ENCODE measurements around the gene TESMIN. TPM values are rescaled to one million over a fixed set of nuclear protein-coding genes. Genes with fewer than 3 reads are reported as not detected.

The TESMIN gene
- total and polyA plus RNA-seq, 2 of the 4 experiments (the other 2 are of a cell fraction): 0.90 to 2.2 TPM

DNA sequence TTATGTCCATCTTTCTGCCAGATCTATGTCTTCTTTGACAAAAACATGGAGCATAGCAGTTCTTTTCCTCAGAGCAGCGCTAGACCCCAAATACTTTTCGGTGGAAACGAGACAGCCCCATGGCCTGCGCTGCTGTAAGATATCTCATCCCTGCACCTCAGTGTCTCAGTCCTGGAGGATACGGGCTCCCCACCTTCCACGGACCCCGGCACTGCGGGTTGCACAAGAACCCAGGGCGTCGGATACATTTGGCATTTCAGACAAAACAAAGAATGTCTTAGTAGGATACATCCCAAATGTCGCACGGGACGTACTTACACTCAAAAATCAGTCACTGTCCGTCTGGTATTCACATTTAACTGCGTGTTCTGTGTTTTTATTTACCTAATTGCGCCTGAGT is 76.9 kb downstream of the TESMIN start:
- H2BK5ac ChIP-seq (ENCODE audit: low read depth, low read length, poor library complexity, severe bottlenecking): no peak overlapping the region
- 83% methylated on average over 9 of the region's 16 CpGs; no CpG with 5 or more reads in 1 of the 2 experiments for WGBS, 2 experiments (ENCODE audit: extremely low coverage in 2 of 2, insufficient read length in 1 of 2)
- no peak overlapping the region for H4K91ac ChIP-seq (ENCODE audit: insufficient read depth, low read depth, low read length)
- intact Hi-C loops (cut with micrococcal nuclease): no loop called here
- H3K4me1 ChIP-seq (ENCODE audit: control insufficient read depth, insufficient read depth, low read length): no peaks in the 10 kb centered on the region
- dilution Hi-C loops (cut with HindIII; ENCODE audit: low sequenced_read_pairs, unreplicated experiment): no loop called here
- BruUV-seq (replicated peaks): no TSS peak
- ATAC-seq (ENCODE audit: low read depth) (no peak), DNase-seq (no peak)
- H3K4me3 ChIP-seq (ENCODE audit: insufficient read depth, low read depth, low read length): no peak overlapping the region
- H3K36me3 ChIP-seq (ENCODE audit: control insufficient read depth, insufficient read depth, low read length): no peaks in the 10 kb centered on the region
- H2BK120ac ChIP-seq (ENCODE audit: low read depth, low read length): no peak overlapping the region
- no peak overlapping the region for H3K4ac ChIP-seq (ENCODE audit: low read depth, low read length)
- TF ChIP-seq RAD21 (IDR thresholded peaks at IDR 0.05; ENCODE audit: low read length) (no peak), CHD1 (IDR thresholded peaks at IDR 0.05; ENCODE audit: low read depth, low read length) (no peak), MAZ (IDR thresholded peaks at IDR 0.05; ENCODE audit: borderline replicate concordance, low read depth, low read length) (no peak), CEBPB (IDR thresholded peaks at IDR 0.05; ENCODE audit: low read depth, low read length) (no peak), BHLHE40 (IDR thresholded peaks at IDR 0.05; ENCODE audit: low read depth, low read length) (no peak), RFX5 (IDR thresholded peaks at IDR 0.05; ENCODE audit: low read depth, low read length) (no peak), MAFK (IDR thresholded peaks at IDR 0.05; ENCODE audit: low read depth, low read length) (no peak), NFE2L2 (IDR thresholded peaks at IDR 0.05; ENCODE audit: low read depth, low read length) (no peak), MXI1 (IDR thresholded peaks at IDR 0.05; ENCODE audit: borderline replicate concordance, low read depth, low read length) (no peak), CTCF (conservative IDR thresholded peaks at IDR 0.05; ENCODE audit: low read depth, low read length) (no peak), POLR2A (IDR thresholded peaks at IDR 0.05; ENCODE audit: low read depth, low read length) (no peak), FOS (IDR thresholded peaks at IDR 0.05; ENCODE audit: low read depth, low read length) (no peak), SMC3 (IDR thresholded peaks at IDR 0.05; ENCODE audit: low read depth, low read length) (no peak), RCOR1 (IDR thresholded peaks at IDR 0.05; ENCODE audit: insufficient replicate concordance, low read length) (no peak)
- TF ChIP-seq, protein P1, sequence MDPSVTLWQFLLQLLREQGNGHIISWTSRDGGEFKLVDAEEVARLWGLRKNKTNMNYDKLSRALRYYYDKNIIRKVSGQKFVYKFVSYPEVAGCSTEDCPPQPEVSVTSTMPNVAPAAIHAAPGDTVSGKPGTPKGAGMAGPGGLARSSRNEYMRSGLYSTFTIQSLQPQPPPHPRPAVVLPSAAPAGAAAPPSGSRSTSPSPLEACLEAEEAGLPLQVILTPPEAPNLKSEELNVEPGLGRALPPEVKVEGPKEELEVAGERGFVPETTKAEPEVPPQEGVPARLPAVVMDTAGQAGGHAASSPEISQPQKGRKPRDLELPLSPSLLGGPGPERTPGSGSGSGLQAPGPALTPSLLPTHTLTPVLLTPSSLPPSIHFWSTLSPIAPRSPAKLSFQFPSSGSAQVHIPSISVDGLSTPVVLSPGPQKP (IDR thresholded peaks at IDR 0.05; ENCODE audit: borderline replicate concordance, low read depth, low read length): no peak
- TF ChIP-seq, protein P2, sequence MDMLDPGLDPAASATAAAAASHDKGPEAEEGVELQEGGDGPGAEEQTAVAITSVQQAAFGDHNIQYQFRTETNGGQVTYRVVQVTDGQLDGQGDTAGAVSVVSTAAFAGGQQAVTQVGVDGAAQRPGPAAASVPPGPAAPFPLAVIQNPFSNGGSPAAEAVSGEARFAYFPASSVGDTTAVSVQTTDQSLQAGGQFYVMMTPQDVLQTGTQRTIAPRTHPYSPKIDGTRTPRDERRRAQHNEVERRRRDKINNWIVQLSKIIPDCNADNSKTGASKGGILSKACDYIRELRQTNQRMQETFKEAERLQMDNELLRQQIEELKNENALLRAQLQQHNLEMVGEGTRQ (IDR thresholded peaks at IDR 0.05; ENCODE audit: low read depth, low read length): no peak
- H2AFZ ChIP-seq (replicated peaks; ENCODE audit: low read length, poor library complexity): no peak overlapping the region
- no peak overlapping the region for H2BK15ac ChIP-seq (ENCODE audit: low read depth, low read length)
- ChIA-PET CTCF (interaction anchor here (1.4 kb wide), 1 partner anchor 10 kb away, joined by 4 read pairs; no protein-coding TSS in a partner anchor), POLR2A (ENCODE audit: unreplicated experiment) (no interaction called here)
- peaks cover 9% of the 10 kb centered on the region for H3K27me3 ChIP-seq (ENCODE audit: control insufficient read depth, insufficient read depth, low read length)
- no peak overlapping the region for H3K4me2 ChIP-seq (ENCODE audit: low read depth, low read length)
- no peak overlapping the region for H3K56ac ChIP-seq (ENCODE audit: extremely low read depth, insufficient read depth, low read length)
- in situ Hi-C loops (cut with MboI; ENCODE audit: low sequenced_read_pairs): no loop called here
- no peak overlapping the region for H3K27ac ChIP-seq (ENCODE audit: insufficient read depth, low read length)
- no peak overlapping the region for H2BK20ac ChIP-seq (ENCODE audit: low read depth, low read length)
- no peak overlapping the region for H4K8ac ChIP-seq (ENCODE audit: low read depth in 2 of 2, low read length in 2 of 2)
- no peaks in the 10 kb centered on the region for H3K79me1 ChIP-seq (ENCODE audit: low read depth in 1 of 2, low read length in 2 of 2)
- H2AK5ac ChIP-seq (ENCODE audit: low read depth, low read length): no peak overlapping the region
- no peak overlapping the region for H3K14ac ChIP-seq (replicated peaks; ENCODE audit: low read depth, low read length)
- H3K18ac ChIP-seq (ENCODE audit: low read depth, low read length): no peak overlapping the region
- H2AK9ac ChIP-seq (replicated peaks; ENCODE audit: low read depth, low read length, poor library complexity): no peak overlapping the region
- no peaks in the 10 kb centered on the region for H3K9me1 ChIP-seq (ENCODE audit: insufficient read depth, low read length)
- H3K9ac ChIP-seq (ENCODE audit: low read depth, low read length): no peak overlapping the region
- H4K5ac ChIP-seq (ENCODE audit: low read depth, low read length): no peak overlapping the region
- H3K9me3 ChIP-seq (ENCODE audit: control insufficient read depth, insufficient read depth, low read length): peaks cover 14% of the 10 kb centered on the region
- peaks cover 5% of the 10 kb centered on the region; the same call in 1 of the 2 replicates for H4K20me1 ChIP-seq (ENCODE audit: insufficient read depth, low read length)
- no peak overlapping the region for H3K23ac ChIP-seq (ENCODE audit: low read depth, low read length)

Data from IMR-90 (cell line).